H9 (cell line): ENCODE results near the gene KCTD19. TPM values are rescaled to one million over a fixed set of nuclear protein-coding genes. Genes with fewer than 3 reads are reported as not detected.

Source experiments
- DNase-seq: peaks from one replicate; pipeline ENCODE4 v3.0.0-alpha.2; 2017
- H2AFZ ChIP-seq: one replicate; pipeline ENCODE4 v1.6.1; 2013; ENCODE audit warnings: mild to moderate bottlenecking, low read length, control low read depth, moderate library complexity
- H2AK5ac ChIP-seq: 2 replicates; pipeline ENCODE4 v1.6.1; 2013; ENCODE audit warnings: low read length, control low read depth, mixed read lengths; ENCODE audit not compliant: insufficient read length
- H2BK120ac ChIP-seq: one replicate; pipeline ENCODE4 v1.6.1; 2013; ENCODE audit warnings: low read depth, mild to moderate bottlenecking, low read length, control low read depth, inconsistent platforms; ENCODE audit not compliant: poor library complexity, severe bottlenecking
- H2BK12ac ChIP-seq: 2 replicates; pipeline ENCODE4 v1.6.1; 2013; ENCODE audit warnings: low read length, control low read depth, mixed read lengths, low read depth; ENCODE audit not compliant: insufficient read length
- H2BK15ac ChIP-seq: 2 replicates; pipeline ENCODE4 v1.6.1; 2013; ENCODE audit warnings: low read depth, low read length, control low read depth
- H2BK20ac ChIP-seq: one replicate; pipeline ENCODE4 v1.6.1; 2013; ENCODE audit warnings: low read depth, mild to moderate bottlenecking, low read length, control low read depth, inconsistent platforms; ENCODE audit not compliant: poor library complexity, severe bottlenecking
- H2BK5ac ChIP-seq: 2 replicates; pipeline ENCODE4 v1.6.1; 2013; ENCODE audit warnings: low read length, control low read depth, mixed read lengths; ENCODE audit not compliant: insufficient read length
- H3K14ac ChIP-seq: 2 replicates; pipeline ENCODE4 v1.6.1; 2013; ENCODE audit warnings: low read length, control low read depth; ENCODE audit not compliant: insufficient read depth
- H3K18ac ChIP-seq: 2 replicates; pipeline ENCODE4 v1.6.1; 2013; ENCODE audit warnings: low read depth, mild to moderate bottlenecking, mixed read lengths, low read length, control low read depth; ENCODE audit not compliant: insufficient read length
- H3K23ac ChIP-seq: 2 replicates; pipeline ENCODE4 v1.6.1; 2013; ENCODE audit warnings: low read length, control low read depth, mixed read lengths, low read depth; ENCODE audit not compliant: insufficient read length
- H3K23me2 ChIP-seq: 2 replicates; pipeline ENCODE4 v1.6.1; 2013; ENCODE audit warnings: low read depth, mild to moderate bottlenecking, mixed read lengths, low read length, control low read depth; ENCODE audit not compliant: insufficient read length, poor library complexity, severe bottlenecking
- H3K27ac ChIP-seq: 2 replicates; pipeline ENCODE4 v1.5.1; 2013; ENCODE audit warnings: low read length, control low read depth, mixed read lengths, low read depth; ENCODE audit not compliant: insufficient read length
- H3K27me3 ChIP-seq: 2 replicates; pipeline ENCODE4 v1.6.1; 2013; ENCODE audit warnings: low read length, control low read depth, inconsistent platforms; ENCODE audit not compliant: insufficient read depth
- H3K4ac ChIP-seq: 2 replicates; pipeline ENCODE4 v1.6.1; 2013; ENCODE audit warnings: low read depth, mild to moderate bottlenecking, control low read depth, inconsistent platforms, low read length, moderate library complexity
- H3K4me1 ChIP-seq: 2 replicates; pipeline ENCODE4 v1.6.1; 2013; ENCODE audit warnings: low read length, control low read depth, inconsistent platforms; ENCODE audit not compliant: insufficient read depth
- H3K4me2 ChIP-seq: 2 replicates; pipeline ENCODE4 v1.6.1; 2013; ENCODE audit warnings: low read length, control low read depth, mixed read lengths; ENCODE audit not compliant: insufficient read length, insufficient read depth
- H3K56ac ChIP-seq: 2 replicates; pipeline ENCODE4 v1.6.1; 2013; ENCODE audit warnings: low read depth, mild to moderate bottlenecking, mixed read lengths, low read length, control low read depth; ENCODE audit not compliant: insufficient read length
- H3K79me1 ChIP-seq: 2 replicates; pipeline ENCODE4 v1.6.1; 2013; ENCODE audit warnings: low read depth, mild to moderate bottlenecking, moderate library complexity, low read length, control low read depth, inconsistent platforms; ENCODE audit not compliant: insufficient read depth, poor library complexity, severe bottlenecking
- H3K79me2 ChIP-seq: 2 replicates; pipeline ENCODE4 v1.6.1; 2013; ENCODE audit warnings: low read length, control low read depth, inconsistent platforms; ENCODE audit not compliant: insufficient read depth
- H3K9ac ChIP-seq: 2 replicates; pipeline ENCODE4 v1.6.1; 2013; ENCODE audit warnings: low read length, control low read depth, mixed read lengths; ENCODE audit not compliant: insufficient read length; ENCODE audit errors: extremely low read depth
- H3K9me3 ChIP-seq: one replicate; pipeline ENCODE4 v1.6.1; 2013; ENCODE audit warnings: low read depth, low read length, inconsistent platforms; ENCODE audit not compliant: control insufficient read depth
- H3T11ph ChIP-seq: one replicate; pipeline ENCODE4 v1.6.1; 2013; ENCODE audit warnings: mild to moderate bottlenecking, low read length, control low read depth, inconsistent platforms
- H4K20me1 ChIP-seq: one replicate; pipeline ENCODE4 v1.6.1; 2013; ENCODE audit not compliant: control insufficient read depth, insufficient read length, insufficient read depth
- H4K5ac ChIP-seq: 2 replicates; pipeline ENCODE4 v1.6.1; 2013; ENCODE audit warnings: low read depth, mild to moderate bottlenecking, mixed read lengths, low read length, control low read depth; ENCODE audit not compliant: insufficient read length
- H4K8ac ChIP-seq: replicated peaks from 2 replicates; pipeline ENCODE4 v1.6.1; 2013; ENCODE audit warnings: low read length, control low read depth, mixed read lengths, low read depth; ENCODE audit not compliant: insufficient read length
- H4K91ac ChIP-seq: 2 replicates; pipeline ENCODE4 v1.6.1; 2013; ENCODE audit warnings: low read depth, mild to moderate bottlenecking, moderate library complexity, mixed read lengths, low read length, control low read depth; ENCODE audit not compliant: insufficient read length
- H3K27ac Mint-ChIP-seq, 3 experiments: 2 replicates in 2 of 3; 3 replicates in 1 of 3; pipeline ENCODE4 v1.8.0; 2020 to 2021; ENCODE audit warnings: mixed read lengths in 3 of 3, mild to moderate bottlenecking in 1 of 3, moderate library complexity in 1 of 3
- H3K27me3 Mint-ChIP-seq: 2 replicates; pipeline ENCODE4 v1.8.0; 2021; ENCODE audit warnings: low read depth, mild to moderate bottlenecking, moderate library complexity, mixed read lengths
- H3K36me3 Mint-ChIP-seq, 3 experiments: 2 replicates in 2 of 3; 3 replicates in 1 of 3; pipeline ENCODE4 v1.8.0; 2020 to 2021; ENCODE audit warnings: low read depth in 3 of 3, mixed read lengths in 3 of 3; ENCODE audit not compliant: insufficient read depth in 1 of 3
- H3K4me1 Mint-ChIP-seq, 2 experiments: 2 replicates each; pipeline ENCODE4 v1.8.0; 2020; ENCODE audit warnings: mixed read lengths in 2 of 2
- H3K4me3 Mint-ChIP-seq, 2 experiments: 2 replicates in 1 of 2; 3 replicates in 1 of 2; pipeline ENCODE4 v1.8.0; 2020 to 2021; ENCODE audit warnings: mild to moderate bottlenecking in 2 of 2, mixed read lengths in 2 of 2, moderate library complexity in 1 of 2
- H3K9me3 Mint-ChIP-seq, 2 experiments: 2 replicates in 1 of 2; 3 replicates in 1 of 2; pipeline ENCODE4 v1.8.0; 2020; ENCODE audit warnings: mild to moderate bottlenecking in 2 of 2, mixed read lengths in 2 of 2, moderate library complexity in 1 of 2
- CTCF ChIP-seq: fragments of 200-600 bp; sonication (generic); conservative IDR thresholded peaks from 3 replicates; pipeline ENCODE4 v1.8.0; 2021; ENCODE audit warnings: antibody characterized with exemption, mild to moderate bottlenecking
- WGBS: extraction: QIAGEN DNeasy Blood & Tissue Kit; methylation state at CpG from one replicate; pipeline ENCODE4 v1.1.7; 2013; ENCODE audit warnings: missing lambda C conversion rate, low lambda C conversion rate, mixed read lengths; ENCODE audit not compliant: insufficient read length; ENCODE audit errors: extremely low coverage; 5-methylcytosine and 5-hydroxymethylcytosine counted together
- total RNA-seq: library from RNA; stranded (reverse); gene quantifications from 2 replicates; pipeline ENCODE4 v1.2.1, GENCODE V29; 2021

The KCTD19 gene
- total RNA-seq, 1 experiment from 2014 or later: 0.13 TPM

- H4K5ac ChIP-seq: no peak overlapping the region
- no peak overlapping the region for H2BK12ac ChIP-seq
- no peaks in the 10 kb centered on the region for H3K27me3 ChIP-seq
- H3K23me2 ChIP-seq: no peaks in the 10 kb centered on the region
- H3K9ac ChIP-seq: no peak overlapping the region
- H2AFZ ChIP-seq: no peak overlapping the region
- no peak overlapping the region for H3K4me2 ChIP-seq
- no peaks in the 10 kb centered on the region for H3K9me3 ChIP-seq
- H2AK5ac ChIP-seq: no peak overlapping the region
- H3K79me1 ChIP-seq: no peaks in the 10 kb centered on the region
- no peak overlapping the region for H2BK120ac ChIP-seq
- H3K79me2 ChIP-seq: no peaks in the 10 kb centered on the region
- H3K4ac ChIP-seq: no peak overlapping the region
- no peak overlapping the region for H2BK15ac ChIP-seq
- H3K23ac ChIP-seq: no peak overlapping the region
- no peak overlapping the region for H3K27ac ChIP-seq
- no peak for TF ChIP-seq CTCF
- H3T11ph ChIP-seq: no peak overlapping the region
- no CpG with 5 or more reads among the region's 7 CpGs for WGBS
- H3K14ac ChIP-seq: no peak overlapping the region
- Mint-ChIP-seq H3K27ac (no peak overlapping the region), H3K9me3 (no peaks in the 10 kb centered on the region), H3K4me1 (no peaks in the 10 kb centered on the region), H3K36me3 (no peaks in the 10 kb centered on the region), H3K27me3 (peaks cover 47% of the 10 kb centered on the region), H3K4me3 (no peak overlapping the region)
- H3K18ac ChIP-seq: no peak overlapping the region
- no peak for DNase-seq
- no peak overlapping the region for H2BK20ac ChIP-seq
- H2BK5ac ChIP-seq: no peak overlapping the region
- H4K91ac ChIP-seq: no peak overlapping the region
- H4K8ac ChIP-seq: no peak overlapping the region
- no peak overlapping the region for H3K56ac ChIP-seq
- H4K20me1 ChIP-seq: no peaks in the 10 kb centered on the region
- no peaks in the 10 kb centered on the region for H3K4me1 ChIP-seq
These were observed 24.5 kb downstream of the KCTD19 start for GRCh38 chr16:67302076-67302475.
